ENCODE measurements around the gene PLA2G2A. TPM values are rescaled to one million over a fixed set of nuclear protein-coding genes. Genes with fewer than 3 reads are reported as not detected.

The PLA2G2A gene
- total and polyA plus RNA-seq, 2 of the 8 experiments (the other 6 are each of a cell fraction or from before 2014, with no cell fraction given) = 0.69 to 3.7 TPM

- ChIA-PET POLR2A (ENCODE audit: partially characterized antibody) (no interaction called here), CTCF (ENCODE audit: partially characterized antibody) (interaction anchor here (1.5 kb wide), 1 partner anchor 185 kb away, joined by 4 read pairs; no protein-coding TSS in a partner anchor)
- H4K91ac ChIP-seq (replicated peaks; ENCODE audit: insufficient read length, low read length) = no peak overlapping the region
- no peaks in the 10 kb centered on the region for H3K36me3 ChIP-seq (ENCODE audit: control insufficient read depth in 2 of 4, insufficient read depth in 4 of 4, low read length in 3 of 4)
- WGBS, 2 experiments (ENCODE audit: extremely low coverage in 1 of 2, insufficient coverage in 1 of 2, insufficient read length in 1 of 2, insufficient replicate concordance in 2 of 2, low coverage in 1 of 2, low lambda C conversion rate in 2 of 2, missing lambda C conversion rate in 1 of 2) = 91% methylated on average over 5 of the region's 5 CpGs; no CpG with 5 or more reads in 1 of the 2 experiments
- H2BK120ac ChIP-seq (replicated peaks; ENCODE audit: low read depth, low read length) = no peak overlapping the region
- H2AFZ ChIP-seq (ENCODE audit: low read length) = no peak overlapping the region
- H3K9me3 ChIP-seq (ENCODE audit: insufficient read depth in 2 of 2, low read depth in 1 of 2, low read length in 1 of 2) = 0 out of 4 replicates have a peak, but pooled peaks cover 0 to 2% of the 10 kb centered on the region in 2 experiments
- H2BK20ac ChIP-seq (ENCODE audit: low read length) = no peak overlapping the region
- no peaks in the 10 kb centered on the region for H3K4me1 ChIP-seq (replicated peaks in 1 of 4; ENCODE audit: control insufficient read depth in 3 of 4, insufficient read depth in 4 of 4, low read length in 3 of 4)
- H3K23me2 ChIP-seq (ENCODE audit: low read depth, low read length) = no peaks in the 10 kb centered on the region
- no peak overlapping the region for H2BK12ac ChIP-seq (ENCODE audit: low read depth, low read length)
- H3K27ac ChIP-seq (ENCODE audit: low read depth, low read length) = no peak overlapping the region
- H3K14ac ChIP-seq (ENCODE audit: insufficient read length) = no peak overlapping the region
- TF ChIP-seq CBX5 (IDR thresholded peaks at IDR 0.05; ENCODE audit: low read depth, low read length) (no peak), KDM5A (IDR thresholded peaks at IDR 0.05; ENCODE audit: low read length) (no peak), EZH2 (IDR thresholded peaks at IDR 0.05; ENCODE audit: low read depth, low read length, severe bottlenecking) (no peak), MAFK (IDR thresholded peaks at IDR 0.05; ENCODE audit: low read depth, low read length) (no peak), POLR2AphosphoS5 (IDR thresholded peaks at IDR 0.05; ENCODE audit: low read depth, low read length) (no peak), KDM1A (IDR thresholded peaks at IDR 0.05; ENCODE audit: borderline replicate concordance, low read length) (no peak), CREB1 (IDR thresholded peaks at IDR 0.05) (no peak), EGR1 (IDR thresholded peaks at IDR 0.05; ENCODE audit: borderline replicate concordance, low read depth, low read length) (no peak)
- H2BK15ac ChIP-seq (ENCODE audit: low read length) = no peak overlapping the region
- no peaks in the 10 kb centered on the region for H3K27me3 ChIP-seq (replicated peaks in 1 of 4; ENCODE audit: control insufficient read depth in 3 of 4, extremely low read depth in 1 of 4, insufficient read depth in 3 of 4, low read length in 3 of 4)
- DNase-seq (ENCODE audit: low read depth in 1 of 2, low spot score in 2 of 2) (no peak), FAIRE-seq (no peak)
- no peak overlapping the region for H4K5ac ChIP-seq (ENCODE audit: insufficient read length, low read depth, low read length)
- H3K4ac ChIP-seq (replicated peaks; ENCODE audit: insufficient read length, low read depth, low read length) = no peak overlapping the region
- H3K9ac ChIP-seq (replicated peaks in 1 of 4; ENCODE audit: extremely low read depth in 1 of 4, low read depth in 3 of 4, low read length in 3 of 4) = no peak overlapping the region
- no peaks in the 10 kb centered on the region for H3K79me2 ChIP-seq (ENCODE audit: control insufficient read depth in 1 of 2, insufficient read depth in 2 of 2, low read length in 2 of 2)
- H3K56ac ChIP-seq (replicated peaks; ENCODE audit: insufficient read length, low read depth, low read length) = no peak overlapping the region
- H3K18ac ChIP-seq (ENCODE audit: extremely low read depth, low read length) = no peak overlapping the region
- H3K79me1 ChIP-seq (ENCODE audit: low read depth, low read length) = no peaks in the 10 kb centered on the region
- no peak overlapping the region for H3K23ac ChIP-seq (ENCODE audit: insufficient read length)
- no peak overlapping the region for H2BK5ac ChIP-seq (ENCODE audit: low read depth, low read length)
- no peak overlapping the region for H3K4me3 ChIP-seq (ENCODE audit: extremely low read depth in 1 of 4, insufficient read depth in 2 of 4, low read depth in 3 of 4, low read length in 4 of 4)
- no peak overlapping the region for H3K4me2 ChIP-seq (ENCODE audit: insufficient read depth in 1 of 2, low read depth in 2 of 2, low read length in 2 of 2)
- no peak overlapping the region for H2AK5ac ChIP-seq (ENCODE audit: low read depth, low read length)
- no peaks in the 10 kb centered on the region for H4K20me1 ChIP-seq (replicated peaks in 1 of 2; ENCODE audit: control insufficient read depth in 1 of 2, insufficient read depth in 2 of 2, low read length in 2 of 2)
- no peak overlapping the region for H4K8ac ChIP-seq (ENCODE audit: extremely low read depth, insufficient read depth, low read length)
Measured at GRCh38 chr1:20028125-20028524, 48.7 kb upstream of the PLA2G2A start.
